HG03342 (cell line): Measurements from ENCODE around the gene HAGHL.

ENCODE experiments used
- ATAC-seq: cut with Tn5 transposase; IDR thresholded peaks from one replicate; pipeline ENCODE4 v1.9.1; 2021; ENCODE audit warnings: mild to moderate bottlenecking, moderate library complexity; ENCODE audit not compliant: unreplicated experiment

HAGHL gene

DNA sequence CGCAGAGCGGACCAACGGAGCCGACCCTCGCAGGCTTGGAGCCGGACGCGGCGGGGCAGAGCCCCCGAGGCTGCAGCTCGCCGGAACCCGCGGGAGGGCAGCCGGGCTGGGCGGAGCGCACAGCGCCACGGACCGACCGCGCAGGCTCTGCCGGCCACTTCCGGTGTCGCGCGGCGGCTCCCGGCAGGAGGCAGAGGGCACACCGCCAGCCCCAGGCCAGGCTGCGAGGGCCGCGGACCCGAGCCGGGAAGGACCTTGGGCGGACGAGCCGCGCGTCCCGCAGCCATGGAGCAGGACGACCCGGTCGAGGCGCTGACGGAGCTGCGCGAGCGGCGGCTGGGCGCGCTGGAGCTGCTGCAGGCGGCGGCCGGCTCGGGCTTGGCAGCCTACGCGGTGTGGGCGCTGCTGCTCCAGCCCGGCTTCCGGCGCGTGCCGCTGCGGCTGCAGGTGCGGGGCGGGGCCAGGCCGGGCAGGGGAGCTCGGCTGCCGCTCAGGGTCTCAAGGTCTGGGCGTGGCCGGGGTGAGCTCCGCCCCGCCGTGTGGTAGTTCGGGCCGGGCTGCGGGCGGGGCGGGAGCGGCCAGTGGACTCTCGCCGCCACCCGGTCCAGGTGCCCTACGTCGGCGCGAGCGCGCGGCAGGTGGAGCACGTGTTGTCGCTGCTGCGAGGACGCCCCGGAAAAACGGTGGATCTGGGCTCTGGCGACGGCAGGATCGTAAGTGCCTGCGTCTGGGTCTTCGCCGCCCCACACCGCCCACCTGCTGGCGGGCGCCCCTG is 5.7 kb upstream of the HAGHL start, which contains the start of gene ANTKMT:
TSS of gene ANTKMT (plus strand) at position 157 of the 775 bp plus-strand sequence. CDS start at position 286, 129 bp downstream.
- peak; percentile 65 for ATAC-seq

DNA sequence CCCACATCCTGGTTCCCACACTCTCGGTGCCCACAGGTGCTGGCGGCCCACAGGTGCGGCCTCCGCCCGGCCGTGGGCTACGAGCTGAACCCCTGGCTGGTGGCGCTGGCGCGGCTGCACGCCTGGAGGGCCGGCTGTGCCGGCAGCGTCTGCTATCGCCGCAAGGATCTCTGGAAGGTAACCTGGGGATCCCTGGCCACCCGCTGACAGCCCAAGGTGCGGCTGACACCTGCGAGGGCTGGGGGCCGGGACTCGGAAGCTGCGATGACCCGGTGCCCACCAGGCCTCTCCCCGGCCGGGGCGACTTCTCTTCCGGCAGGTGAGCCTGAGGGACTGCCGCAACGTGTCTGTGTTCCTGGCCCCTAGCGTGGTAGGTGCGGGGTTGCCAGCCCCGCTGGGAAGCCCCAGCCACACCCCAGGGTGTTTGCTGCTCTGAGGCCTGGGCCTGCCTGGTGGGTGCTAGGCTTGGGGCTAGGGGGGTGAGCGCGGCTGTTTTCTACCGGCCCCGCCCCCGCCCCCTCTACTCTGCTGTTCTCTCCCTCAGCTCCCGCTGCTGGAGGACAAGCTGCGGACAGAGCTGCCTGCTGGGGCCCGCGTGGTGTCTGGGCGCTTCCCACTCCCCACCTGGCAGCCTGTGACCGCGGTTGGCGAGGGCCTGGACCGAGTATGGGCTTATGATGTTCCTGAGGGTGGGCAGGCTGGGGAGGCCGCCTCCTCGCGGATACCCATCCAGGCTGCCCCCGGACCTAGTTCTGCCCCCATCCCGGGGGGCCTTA is 5.0 kb upstream of the HAGHL start:
- no peak for ATAC-seq

- no peak for ATAC-seq
Observed at GRCh38 chr16:722835-723633, 3.9 kb upstream of the HAGHL start.

- no peak for ATAC-seq
Observed at GRCh38 chr16:723695-724094, 3.2 kb upstream of the HAGHL start.

GRCh38 chr16:724188-725040 is 2.5 kb upstream of the HAGHL start:
- no peak for ATAC-seq

- ATAC-seq: no peak
Observed at GRCh38 chr16:725041-725376, 1.9 kb upstream of the HAGHL start.

DNA sequence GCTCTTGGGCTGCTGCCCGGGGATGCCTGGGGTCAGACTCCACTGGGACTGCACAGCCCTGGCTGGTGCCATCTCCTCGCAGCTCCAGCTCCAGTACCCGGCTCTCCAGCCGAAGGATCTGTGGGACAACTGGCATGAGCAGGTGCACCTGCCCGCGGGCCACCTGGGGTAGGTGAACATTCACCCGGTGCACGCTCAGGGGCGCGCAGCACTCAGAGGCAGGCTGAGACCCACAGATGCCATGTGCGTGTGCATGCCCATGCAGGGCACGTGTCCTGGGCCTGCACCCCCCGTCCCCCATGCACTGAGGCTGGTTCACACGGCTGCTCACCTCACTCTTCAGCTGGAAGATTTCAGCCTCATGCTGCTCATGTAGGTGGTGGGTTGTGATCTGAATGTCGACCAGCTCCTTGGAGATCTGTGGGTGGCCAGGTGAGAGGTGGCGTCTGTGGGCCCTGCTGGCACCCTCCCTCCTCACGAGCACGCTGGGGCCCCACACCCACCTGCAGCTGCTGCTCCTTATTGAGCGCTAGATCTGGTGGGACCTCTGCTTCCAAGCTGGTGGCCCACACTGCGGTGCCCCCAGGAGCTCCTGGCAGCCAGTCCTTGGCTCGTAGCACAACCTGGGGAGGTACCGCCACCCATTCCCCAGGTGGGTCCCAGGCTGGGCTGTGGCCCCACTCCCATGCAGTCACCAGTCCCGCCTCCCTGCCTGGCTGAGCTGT is 1.3 kb upstream of the HAGHL start:
- no peak for ATAC-seq

DNA sequence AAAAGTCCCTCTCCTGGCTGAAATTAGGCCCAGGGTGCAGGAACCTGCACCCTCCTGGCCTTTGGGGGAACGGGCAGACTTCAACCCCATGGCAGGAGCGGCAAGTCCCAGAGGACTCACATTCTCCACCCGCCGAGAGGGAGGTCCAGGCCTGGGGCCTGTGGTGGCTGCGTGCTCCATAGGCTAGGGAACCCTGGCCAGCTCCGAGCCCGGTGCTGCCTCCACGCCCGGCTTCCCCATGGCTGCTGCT is 793 bp upstream of the HAGHL start:
- ATAC-seq: no peak

DNA sequence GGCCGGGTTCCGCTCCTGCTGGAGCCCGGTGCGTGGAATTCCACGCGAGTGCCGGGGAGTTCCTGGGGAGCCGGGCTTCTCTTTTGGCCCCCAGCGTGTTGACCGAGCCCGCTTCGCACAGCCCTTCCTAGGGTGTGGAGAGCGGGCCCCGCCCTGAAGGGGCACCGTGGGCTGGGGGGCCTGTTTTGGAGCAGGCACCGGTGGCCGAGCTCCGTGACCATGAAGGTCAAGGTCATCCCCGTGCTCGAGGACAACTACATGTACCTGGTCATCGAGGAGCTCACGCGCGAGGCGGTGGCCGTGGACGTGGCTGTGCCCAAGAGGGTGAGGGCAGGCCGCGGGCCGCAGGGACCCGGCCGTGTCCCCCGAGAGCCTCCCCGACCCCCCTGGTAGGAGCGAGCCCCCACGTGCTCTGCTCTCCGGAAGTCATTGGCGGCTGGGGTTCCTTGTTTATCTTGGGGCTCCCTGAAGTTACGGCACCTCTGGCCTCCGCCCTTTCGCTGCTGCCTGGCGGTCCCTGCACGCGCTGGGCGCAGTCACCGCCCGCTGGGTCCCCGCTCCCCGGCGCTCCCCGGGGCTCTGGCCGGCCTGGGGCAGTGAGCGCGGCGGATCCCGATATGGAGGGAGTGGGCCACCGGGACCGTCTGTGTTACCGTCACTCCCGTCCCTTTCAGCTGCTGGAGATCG is 528 bp downstream of the HAGHL start:
- ATAC-seq: no peak

GRCh38 chr16:728131-728889 is 1.4 kb downstream of the HAGHL start:
- ATAC-seq: no peak

GRCh38 chr16:728890-729744 is 2.2 kb downstream of the HAGHL start:
- ATAC-seq: no peak

DNA sequence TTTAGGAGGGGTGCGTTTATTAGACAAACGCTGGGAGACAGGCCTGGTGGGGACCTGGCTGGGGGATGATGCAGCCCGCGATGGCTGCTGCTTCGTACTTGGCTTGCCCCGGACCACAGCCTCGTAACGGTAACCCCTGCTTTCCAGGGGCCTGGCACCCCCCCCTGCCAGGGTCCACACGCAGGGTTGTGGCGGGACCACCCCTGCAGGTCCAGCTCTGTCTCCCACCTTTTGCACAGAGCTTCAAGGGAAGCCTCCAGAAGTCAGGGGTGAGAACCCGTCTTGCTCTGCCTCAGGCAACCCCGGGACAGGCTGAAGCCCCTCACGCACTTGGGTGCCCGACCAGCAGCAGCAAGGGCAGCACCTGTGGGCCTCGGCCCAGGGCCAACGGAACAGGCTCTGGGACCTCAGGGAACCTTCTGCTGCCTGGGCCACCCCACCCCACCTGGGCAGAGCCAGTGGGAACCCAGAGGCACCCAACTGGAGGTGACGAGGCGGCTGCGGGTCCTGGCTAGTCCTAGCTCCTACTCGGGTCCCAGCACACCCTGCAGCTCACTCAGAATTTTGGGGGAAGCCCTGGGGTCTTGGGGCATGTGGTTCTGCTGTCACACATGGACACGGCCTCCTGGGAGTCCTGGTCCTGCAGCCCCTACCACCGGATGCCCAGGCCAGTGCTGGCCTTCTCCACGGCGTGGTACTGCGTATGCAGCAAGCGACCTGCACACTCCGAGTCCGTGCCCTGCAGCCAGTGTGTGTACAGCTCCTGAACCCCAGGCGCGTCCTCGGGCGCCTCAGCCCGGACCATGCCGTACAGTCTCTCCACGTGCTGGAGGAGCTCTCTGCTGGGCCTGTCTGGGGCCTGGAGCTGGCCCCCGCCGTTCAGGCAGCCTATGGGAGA is 3.1 kb downstream of the HAGHL start:
- ATAC-seq: no peak

DNA sequence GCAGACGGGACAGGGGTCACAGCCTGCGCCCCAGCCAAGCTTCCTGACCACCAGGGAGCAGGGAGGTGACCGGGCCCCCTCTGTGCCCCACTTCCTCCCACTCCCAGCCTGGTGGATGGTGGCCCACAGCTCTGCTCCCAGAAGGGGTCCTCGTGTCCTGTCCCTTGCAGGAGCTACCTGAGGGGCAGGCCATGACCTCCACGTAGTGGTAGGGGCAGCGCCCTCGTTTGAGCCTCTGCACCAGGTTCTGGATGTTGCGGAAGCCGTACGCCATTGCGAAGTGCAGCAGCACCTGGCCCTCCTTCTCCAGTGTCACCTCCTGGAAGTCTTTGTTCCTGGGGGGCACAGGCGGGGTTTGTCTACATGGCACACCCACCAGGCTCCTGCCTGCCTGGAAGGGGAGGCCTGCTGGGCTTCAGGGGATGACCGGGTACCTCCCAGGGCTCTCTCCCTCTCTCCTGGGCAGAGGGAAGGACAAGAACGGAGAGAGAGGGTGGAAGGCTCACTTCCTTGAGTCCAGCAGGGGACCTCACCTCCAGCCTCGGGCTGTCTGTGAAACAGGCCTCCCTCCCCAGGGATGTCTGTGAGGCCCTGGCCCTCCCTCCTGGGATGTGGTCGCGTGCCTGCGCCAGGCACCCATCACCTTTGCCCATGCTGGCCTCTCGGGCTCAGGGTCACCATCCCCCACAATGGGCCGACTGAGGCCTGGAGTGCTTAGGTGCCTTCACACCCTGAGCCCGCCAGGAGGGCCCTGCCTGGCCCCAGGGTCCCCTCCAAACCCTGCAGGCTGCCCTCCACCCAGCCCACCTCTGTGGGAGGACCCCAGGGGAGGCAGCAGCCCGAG is 4.0 kb downstream of the HAGHL start:
- ATAC-seq: no peak

DNA sequence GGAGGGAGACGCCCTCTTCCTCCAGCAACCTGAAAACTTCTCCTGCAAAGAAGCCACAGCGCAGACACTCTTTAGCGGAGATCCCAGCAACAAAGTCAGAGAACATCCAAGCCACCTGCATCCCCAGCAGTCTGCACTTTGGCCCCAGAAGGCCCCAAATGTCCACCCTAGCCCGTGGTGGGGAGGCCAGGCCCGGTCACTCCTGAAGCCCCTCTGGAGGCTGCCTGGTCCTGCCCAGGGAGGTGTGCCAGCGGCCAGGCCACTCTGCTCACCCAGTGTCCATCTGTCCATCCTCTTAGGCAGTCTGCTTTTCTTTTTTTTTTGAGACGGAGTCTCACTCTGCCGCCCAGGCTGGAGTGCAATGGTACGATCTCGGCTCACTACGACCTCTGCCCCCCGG is 5.4 kb downstream of the HAGHL start:
- ATAC-seq: no peak

DNA sequence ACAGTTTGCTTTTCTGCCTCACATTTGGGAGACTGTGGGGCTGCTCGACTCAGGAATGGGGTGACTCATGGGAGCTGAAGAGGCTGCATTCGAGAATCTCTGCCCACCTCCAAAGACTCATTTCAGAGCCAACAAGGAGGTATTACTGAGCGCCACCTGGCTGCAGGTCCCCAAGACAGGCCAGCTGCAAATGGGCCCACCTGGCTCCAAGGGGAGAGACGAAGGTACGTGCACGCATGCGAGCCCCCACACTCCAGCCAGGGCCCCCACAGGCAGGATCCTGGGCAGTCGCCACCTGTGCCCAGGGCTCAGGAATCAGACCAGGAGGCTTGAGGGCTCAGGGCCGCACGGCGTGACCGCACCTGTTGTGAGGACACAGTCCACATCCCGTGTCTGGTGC is 6.0 kb downstream of the HAGHL start:
- no peak for ATAC-seq
